Measurements from ENCODE around the gene SRBD1. TPM values are rescaled to one million over a fixed set of nuclear protein-coding genes. Genes with fewer than 3 reads are reported as not detected.

SRBD1 gene
- 13.1 and 17.5 TPM in 2 replicates for total RNA-seq
- polyA plus RNA-seq (2012) = 5.0 TPM

GRCh38 chr2:45611020-45611859 lies at the start of gene SRBD1:
TSS of gene SRBD1 (minus strand) at chr2:45611267. CDS start at chr2:45605441, 5,826 bp downstream.
- peak; percentile 95 for DNase-seq (ENCODE audit: low read depth)

- no peak for DNase-seq (ENCODE audit: low read depth)
These were observed 43.2 kb upstream of the SRBD1 start for GRCh38 chr2:45654250-45654649.

DNA sequence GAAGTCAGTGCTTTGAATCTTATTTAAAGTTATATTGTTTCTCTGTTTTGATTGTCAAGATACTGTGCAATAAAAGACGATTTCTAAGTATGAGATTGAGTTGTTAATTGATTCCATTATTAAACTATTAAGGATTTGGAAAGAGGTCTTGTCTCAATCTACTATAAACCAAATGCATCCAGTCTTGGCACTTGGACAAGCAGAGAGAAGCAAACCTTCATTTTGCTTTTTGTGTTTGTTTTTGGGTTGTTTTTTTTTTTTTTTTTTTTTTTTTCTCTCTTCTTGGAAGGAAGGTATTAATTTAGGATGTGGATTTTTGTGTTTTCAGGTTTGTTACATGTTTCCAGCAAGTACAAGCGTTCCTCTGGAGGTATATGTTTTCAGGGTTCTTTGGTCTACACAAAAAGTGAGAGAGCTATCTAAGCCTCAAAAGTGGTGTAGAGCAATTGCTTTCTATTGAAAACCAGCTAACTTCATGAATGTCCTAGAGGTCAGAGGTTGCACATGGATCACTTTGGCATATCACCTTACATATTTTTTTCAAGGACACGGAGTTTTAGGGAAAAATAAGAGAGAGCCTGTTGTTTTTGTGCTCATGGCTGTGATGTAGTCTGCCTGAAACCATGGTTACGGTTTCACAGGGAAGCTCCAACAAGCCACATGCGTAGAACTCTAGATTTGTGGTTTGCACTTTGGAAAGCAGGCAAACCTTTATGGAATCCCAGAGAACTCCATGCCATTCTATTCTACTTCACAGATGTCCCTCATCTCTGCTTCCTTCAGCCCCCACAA lies 42.3 kb upstream of the SRBD1 start:
- no peak for DNase-seq (ENCODE audit: low read depth)

DNA sequence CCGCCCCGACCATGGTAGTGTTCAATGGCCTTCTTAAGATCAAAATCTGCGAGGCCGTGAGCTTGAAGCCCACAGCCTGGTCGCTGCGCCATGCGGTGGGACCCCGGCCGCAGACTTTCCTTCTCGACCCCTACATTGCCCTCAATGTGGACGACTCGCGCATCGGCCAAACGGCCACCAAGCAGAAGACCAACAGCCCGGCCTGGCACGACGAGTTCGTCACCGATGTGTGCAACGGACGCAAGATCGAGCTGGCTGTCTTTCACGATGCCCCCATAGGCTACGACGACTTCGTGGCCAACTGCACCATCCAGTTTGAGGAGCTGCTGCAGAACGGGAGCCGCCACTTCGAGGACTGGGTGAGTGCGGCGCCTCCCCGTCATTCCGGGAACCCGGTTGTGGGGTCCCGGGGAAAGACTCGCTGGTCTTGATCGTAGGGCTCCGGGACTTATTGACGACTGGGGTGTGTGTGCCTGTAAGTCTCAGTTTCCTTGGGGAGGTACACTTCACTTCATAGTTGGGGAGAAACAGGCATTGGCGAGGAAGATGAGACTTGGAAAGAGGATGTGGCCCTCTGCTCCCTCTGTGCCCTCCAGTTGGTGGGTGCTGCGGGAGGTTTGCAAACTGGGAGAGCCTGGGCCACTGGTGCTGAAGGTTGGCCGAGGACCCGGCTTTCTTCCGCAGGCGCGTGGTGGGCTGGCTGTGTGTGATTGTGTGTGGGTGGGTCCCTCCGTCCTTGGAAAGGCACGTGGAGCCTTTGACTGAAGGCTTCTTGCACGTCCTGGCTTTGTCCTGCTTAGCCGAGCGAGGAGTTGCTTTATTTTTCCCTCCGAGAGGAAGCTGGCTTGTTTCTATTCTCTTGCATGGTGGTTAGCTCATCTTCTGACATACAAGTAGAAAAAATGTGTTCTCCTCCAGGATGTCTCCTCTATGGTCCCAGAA lies 41.3 kb upstream of the SRBD1 start:
- DNase-seq (ENCODE audit: low read depth) = no peak

DNA sequence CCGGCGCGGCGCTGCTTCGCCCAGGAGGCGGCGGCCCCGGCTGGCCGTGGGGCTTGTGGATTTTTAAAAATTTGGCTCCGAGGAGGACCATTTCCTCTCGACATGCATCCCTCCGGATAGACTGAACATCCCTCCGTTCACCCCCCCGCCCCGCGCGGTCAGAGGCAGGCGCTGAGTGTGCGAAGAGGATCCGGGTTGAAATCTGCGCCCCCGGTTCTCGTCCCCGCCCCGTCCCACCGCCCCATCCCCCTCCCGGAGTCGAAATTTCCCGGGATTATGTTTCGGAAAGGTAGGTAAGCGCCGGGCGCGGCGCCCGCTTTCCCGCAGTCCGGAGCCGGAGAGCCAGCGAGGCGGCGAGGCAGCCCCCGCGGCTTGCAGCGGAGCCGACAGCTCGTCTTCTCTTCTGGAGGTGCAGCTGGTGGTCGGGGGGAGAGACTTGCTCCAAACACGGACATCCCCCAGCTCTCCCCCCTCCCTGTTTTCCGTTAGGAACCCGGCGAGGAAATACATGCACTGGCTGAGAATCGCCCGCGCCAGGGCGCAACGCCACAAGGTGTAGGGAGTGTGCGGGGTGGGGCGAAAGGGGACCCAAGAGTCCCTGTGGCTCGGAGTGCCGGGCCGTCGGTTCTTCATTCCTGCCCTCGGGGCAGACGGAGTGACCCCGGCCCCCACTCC lies 40.5 kb upstream of the SRBD1 start, which contains the start of gene PRKCE:
TSS of gene PRKCE (plus strand) at position 261 of the 675 bp plus-strand sequence.
- peak; percentile 64 for DNase-seq (ENCODE audit: low read depth)

GRCh38 chr2:45650851-45651414 lies 39.9 kb upstream of the SRBD1 start:
- DNase-seq (ENCODE audit: low read depth) = peak; percentile 94

DNA sequence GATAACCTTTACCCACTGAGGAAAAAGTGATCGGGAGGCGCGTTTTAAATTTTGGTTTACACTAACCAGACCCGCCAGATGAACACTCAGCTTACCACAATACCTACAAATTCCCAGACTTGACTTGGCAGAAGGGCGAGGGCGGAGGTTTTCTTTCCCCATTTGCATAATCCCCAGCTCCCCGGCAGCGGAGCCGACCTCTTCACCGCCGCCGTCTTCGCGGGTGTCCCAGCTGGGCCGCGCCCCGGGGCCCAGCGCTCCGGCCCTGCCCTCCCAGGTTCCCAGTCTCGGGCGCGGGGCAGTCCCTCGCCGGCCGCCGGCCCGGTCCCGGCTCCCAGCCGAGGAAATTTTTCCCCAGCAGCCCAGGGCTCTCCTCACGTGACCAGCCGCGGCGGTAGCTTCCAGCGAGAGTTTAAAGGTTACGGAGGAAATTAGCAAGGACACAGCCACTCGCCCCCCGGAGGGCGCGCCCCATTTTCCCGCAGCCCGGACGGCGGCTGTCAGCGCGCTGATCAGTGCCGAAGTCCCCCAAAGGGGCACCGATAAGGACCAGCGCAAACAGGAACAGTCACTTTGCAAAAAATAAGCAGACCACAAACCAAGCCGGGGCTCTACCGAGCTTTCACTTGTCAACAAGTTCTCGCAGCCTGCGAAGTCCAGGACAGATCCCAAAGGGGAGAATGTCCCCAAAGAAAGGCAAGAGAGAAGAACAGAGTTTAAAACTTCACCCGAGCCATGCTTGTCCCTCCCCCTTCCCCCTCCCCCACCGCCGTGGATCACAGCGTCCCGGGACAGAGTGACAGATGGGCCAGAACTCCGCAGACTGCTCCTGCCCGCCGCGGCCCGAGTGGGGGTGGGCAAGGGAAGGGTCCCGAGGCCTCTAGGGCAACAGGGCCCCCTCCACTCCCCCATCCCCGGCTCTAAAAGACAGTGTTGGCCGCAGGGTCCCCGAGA lies 39.1 kb upstream of the SRBD1 start:
- peak; percentile 69 for DNase-seq (ENCODE audit: low read depth)

- DNase-seq (ENCODE audit: low read depth) = no peak
These were observed 38.4 kb upstream of the SRBD1 start for GRCh38 chr2:45649462-45649857.

DNA sequence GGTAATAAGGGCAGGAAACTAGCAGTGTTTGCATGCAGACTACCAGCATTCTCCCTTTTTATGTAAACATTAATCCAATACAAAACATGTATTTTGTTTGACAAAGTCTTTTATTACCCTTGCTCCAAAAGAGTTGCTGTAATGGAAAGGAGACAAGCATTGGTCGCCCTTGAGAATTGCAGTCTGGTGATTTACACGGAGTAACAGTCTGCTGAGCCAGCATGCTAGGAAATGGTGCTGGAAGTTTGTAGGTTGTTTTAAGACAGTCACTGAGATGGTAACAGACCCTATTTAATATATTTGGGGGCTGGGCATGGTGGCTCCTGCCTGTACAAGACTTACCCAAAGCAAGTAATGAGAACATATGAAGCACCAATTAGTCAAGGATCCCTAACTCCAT lies 37.6 kb upstream of the SRBD1 start:
- no peak for DNase-seq (ENCODE audit: low read depth)

DNA sequence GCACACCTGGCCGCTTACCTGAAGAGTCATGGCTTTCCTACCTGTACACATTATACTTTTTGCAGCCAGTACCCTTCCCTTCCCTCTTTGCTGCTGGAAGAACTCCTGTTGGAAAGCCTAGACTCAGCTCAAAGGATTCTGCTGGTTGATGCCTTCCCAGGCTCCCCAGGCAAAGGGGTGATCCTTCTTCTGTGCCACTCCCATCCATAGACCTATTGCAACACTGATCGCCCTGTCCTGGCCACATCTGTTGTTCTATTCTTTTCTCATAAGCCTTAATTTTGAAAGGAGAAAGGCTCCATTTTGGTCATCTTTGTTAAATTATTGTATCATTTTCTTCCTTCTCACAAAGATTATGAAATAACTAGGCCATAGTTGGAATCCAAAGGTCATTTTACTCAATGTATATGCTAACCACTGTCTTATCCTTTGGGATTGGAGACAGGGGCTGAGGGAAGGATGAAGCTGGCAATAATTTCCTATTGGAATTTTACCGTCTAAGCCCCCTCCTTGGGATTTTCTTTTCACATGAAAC lies 37.0 kb upstream of the SRBD1 start:
- DNase-seq (ENCODE audit: low read depth) = no peak

DNA sequence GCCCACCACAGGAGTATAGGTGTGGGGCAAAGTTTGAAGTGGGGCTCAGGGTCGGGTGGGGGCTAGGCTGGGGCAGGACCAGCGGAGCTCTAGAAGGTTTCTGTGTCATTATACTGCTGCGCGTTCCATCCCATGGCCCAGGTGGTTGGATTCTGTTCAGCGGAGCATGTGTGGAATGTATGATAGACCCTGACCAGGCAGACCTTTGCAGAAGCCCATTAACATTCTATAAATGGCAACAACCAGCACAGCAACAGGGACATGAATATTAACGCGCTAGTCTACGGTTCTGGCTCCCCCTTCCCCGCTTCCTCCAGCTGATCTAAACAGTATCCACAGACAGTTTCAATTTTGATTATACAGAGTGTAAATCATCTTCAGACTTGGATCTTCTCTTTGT lies 36.3 kb upstream of the SRBD1 start:
- no peak for DNase-seq (ENCODE audit: low read depth)

- DNase-seq (ENCODE audit: low read depth) = no peak
These were observed 35.2 kb upstream of the SRBD1 start for GRCh38 chr2:45646289-45646688.

DNA sequence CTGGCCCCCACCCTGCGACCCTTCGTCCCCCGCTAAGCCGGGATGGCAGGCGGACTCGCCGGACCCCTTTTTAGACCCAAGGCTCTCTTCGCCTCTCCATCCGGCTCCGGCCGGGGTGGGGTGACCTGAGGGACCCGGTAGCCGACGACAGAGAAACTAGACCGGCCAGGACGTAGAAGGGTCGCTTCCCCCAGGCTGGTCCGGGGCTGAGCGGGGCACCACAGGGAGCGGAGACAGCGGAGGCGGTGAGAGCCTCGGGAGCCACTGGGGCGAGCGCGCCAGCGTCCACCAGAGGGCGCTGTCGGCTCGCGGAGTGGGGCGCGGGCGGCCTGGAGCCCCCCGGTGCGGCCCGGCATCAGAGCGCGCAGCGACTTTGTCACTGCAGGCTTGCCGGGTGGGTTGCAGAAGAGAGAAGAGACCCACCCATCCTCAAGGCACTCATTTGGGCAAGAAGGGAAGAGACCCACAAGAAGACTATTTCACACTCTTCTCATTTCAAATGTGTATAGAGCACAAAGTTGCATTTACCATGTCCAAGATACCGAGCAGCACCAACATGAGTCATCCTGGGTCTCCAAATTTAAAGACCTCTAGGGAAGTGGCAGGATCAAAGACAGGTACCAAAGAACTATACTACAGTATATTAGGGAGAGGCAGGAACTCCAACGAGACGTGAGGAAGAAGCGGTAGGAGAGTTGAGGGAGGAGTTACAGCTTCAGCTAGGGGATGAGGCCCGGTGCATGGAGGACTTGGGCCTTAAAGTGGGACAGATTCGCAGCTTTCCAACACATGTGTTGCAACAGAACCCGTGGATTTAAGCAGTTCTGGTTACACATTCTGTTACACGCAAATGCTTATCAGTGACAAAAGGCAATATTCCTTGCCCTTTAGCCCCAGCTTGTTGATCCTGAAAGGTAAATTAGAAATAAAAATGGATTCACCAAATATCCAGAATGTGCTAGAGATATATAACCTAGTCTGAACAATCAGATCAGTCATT lies 32.8 kb upstream of the SRBD1 start:
- DNase-seq (ENCODE audit: low read depth) = peak; percentile 64

DNA sequence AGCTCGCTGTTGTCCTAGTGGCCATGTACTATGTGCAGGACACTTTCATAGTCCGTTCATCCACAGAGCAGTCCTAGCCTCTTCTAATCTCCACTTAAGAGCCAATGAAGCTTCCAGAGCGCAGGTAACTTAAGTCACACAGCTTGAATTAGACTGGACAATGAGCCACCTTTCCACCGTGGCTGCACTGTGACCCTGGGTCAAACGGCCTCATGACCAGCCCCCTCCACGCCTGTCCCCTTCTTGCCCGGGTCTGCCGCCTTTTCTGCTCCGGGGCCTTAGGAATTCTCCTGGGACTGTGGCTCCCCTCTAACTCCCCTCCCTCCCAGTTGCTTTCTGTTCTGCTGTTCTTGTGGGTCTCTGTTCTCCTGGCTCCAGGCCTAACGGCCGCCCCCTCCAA lies 32.0 kb upstream of the SRBD1 start:
- DNase-seq (ENCODE audit: low read depth) = no peak

- no peak for DNase-seq (ENCODE audit: low read depth)
These were observed 29.5 kb upstream of the SRBD1 start for GRCh38 chr2:45640576-45640975.

DNA sequence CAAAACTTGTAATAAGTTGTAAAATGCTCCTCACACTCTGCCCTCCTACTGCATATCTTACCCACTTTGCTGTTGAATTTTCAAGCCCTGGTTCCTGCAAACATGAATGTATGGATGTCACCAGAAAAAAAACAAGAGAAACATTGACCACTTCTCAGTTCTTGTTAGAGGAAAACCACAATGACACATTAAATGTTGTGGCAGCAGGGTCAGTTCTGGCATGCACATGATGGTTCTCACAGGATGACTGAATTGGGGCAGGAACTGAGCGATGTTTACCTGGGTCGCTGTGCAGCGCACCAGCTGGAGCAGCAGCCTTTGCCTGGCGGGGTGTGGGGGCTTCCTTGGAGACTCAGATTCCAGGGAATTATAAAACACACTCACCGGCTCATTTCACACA lies 26.4 kb upstream of the SRBD1 start:
- peak; percentile 16 for DNase-seq (ENCODE audit: low read depth)

DNA sequence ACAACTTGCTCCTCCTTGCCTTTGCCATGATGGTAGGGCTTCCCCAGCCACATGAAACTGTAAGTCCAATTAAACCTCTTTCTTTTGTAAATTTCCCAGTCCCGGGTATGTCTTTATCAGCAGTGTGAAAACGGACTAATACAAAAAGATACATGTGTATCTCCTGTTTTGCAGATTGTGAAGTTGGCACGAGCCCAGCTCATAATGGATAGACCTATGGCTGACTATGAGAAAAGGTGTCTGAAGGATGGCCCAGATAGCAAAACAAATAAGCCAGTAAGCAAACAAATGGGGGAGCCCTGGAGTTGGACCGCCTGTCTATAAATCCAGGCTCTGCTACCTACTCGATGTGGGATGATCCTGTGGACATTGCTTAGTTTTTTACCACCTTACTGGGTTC lies 24.9 kb upstream of the SRBD1 start:
- no peak for DNase-seq (ENCODE audit: low read depth)

DNA sequence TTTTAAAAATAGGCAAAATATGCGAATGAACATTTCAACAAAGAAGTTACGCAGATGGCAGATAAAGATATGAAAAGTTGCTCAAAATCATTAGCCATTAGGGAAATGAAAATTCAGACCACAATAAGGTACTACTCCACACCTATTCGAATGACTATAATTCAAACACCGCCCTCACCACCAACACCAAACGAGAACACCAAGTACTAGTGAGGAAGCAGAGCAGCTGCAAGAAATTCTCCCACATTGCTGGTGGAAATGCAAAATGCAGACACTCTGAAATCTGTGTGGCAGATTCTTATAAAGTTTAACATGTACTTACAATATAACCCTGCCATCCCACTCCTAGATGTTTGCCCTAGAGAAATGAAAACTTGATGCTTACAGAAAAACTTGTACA lies 23.2 kb upstream of the SRBD1 start:
- DNase-seq (ENCODE audit: low read depth) = no peak

Data from myocyte (in vitro differentiated cells).